Bronchial smooth muscle cell (primary cell): ENCODE results near the gene NOP14. TPM values are rescaled to one million over a fixed set of nuclear protein-coding genes. Genes with fewer than 3 reads are reported as not detected.

Experiments
- total RNA-seq: library from RNA; depleted of rRNA; stranded (reverse); fragments of >200 nt; gene quantifications from 2 replicates; pipeline ENCODE4 v1.2.1, GENCODE V29; 2014

The NOP14 gene
- 13.2 and 17.8 TPM in 2 replicates for total RNA-seq

DNA sequence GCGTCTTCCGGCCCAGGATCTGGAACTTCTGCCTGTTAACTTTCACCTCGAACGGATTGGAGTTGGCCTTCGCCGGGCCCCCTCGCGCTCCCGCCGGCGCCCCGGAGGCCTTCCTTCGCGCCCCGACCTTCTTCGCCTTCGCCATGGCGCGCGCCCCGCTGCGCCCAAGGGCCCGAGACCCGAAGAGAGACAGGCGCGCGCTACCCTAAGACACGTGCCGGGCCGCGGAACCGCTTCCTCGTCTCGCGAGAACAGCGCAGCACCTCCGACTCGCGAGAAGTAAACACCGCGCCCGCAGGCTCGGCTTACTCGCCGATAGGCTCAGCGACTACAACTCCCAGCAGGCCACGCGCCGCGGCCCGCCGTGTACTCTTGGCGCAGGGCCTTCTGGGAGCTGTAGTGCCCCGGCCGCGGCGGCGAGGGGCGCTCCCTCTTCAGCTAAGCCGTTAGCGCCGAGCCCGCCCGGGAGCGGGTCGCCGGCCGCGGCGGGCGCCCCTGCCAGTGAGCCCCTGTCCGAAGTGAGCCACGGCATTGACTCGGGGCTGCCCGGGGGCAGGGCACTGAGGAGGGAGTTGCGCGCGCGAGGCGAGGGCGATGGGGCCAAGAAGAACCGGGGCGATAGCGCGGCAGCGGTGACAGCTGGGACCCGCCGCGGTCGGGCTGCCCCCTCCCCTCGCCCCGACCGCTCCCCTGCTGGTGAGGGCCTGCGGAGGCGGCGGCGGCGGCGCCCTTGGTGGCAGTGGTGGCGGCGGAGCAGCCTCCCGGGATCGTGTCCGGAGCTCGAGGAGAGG is at the start of gene NOP14, which contains the start of gene GRK4:
Gene NOP14 (minus strand): TSS at position 232 of the 791 bp plus-strand sequence. CDS start 87 bp downstream, at position 145.
Gene GRK4 (plus strand): TSS at position 397 of the 791 bp plus-strand sequence. CDS start 500 bp downstream, outside the sequence.

Other genes starting within 250 kb of the NOP14 start
- 45.2 and 49.6 TPM in 2 replicates for gene TNIP2, start 207.1 kb downstream of the NOP14 start, total RNA-seq
- gene SH3BP2, start 170.3 kb downstream of the NOP14 start, total RNA-seq: 9.0 and 14.7 TPM in 2 replicates
- 146 and 183 TPM in 2 replicates for gene ADD1, start 119.6 kb downstream of the NOP14 start, total RNA-seq
- gene GRK4, start 165 bp upstream of the NOP14 start, total RNA-seq: 6.4 and 6.8 TPM in 2 replicates
- gene HTT-AS, start 111.1 kb upstream of the NOP14 start, total RNA-seq: not detected in 2 replicates
- gene HTT, start 111.3 kb upstream of the NOP14 start, total RNA-seq: 29.8 and 29.9 TPM in 2 replicates